T-helper 2 cell (primary cell): Measurements from ENCODE around the gene GARIN5B.
"Not testable (repeated sequence)": the region's sequence is repeated elsewhere in the genome, so short reads cannot be mapped to it uniquely, and the experiment has no call there.

Source experiments
- DNase-seq, 5 experiments: peaks; one replicate each; pipeline versions ENCODE4 v3.0.0 to v3.0.0-alpha.2; 2012 to 2022
- total RNA-seq, 2 donors: gene quantifications; one replicate each; lab custom pipeline; 2026; lab: John Stamatoyannopoulos, UW

GARIN5B gene
- 0 reads per million in 2 donors for total RNA-seq

GRCh38 chr19:55362990-55363716 is at the start of gene GARIN5B:
TSS of gene GARIN5B (minus strand) at chr19:55363260. CDS start at chr19:55363066, 194 bp downstream.
- DNase-seq = no peak

- DNase-seq = no peak
Measured at GRCh38 chr19:55410168-55410567, 47.1 kb upstream of the GARIN5B start.

- DNase-seq = not testable (repeated sequence)
Measured at GRCh38 chr19:55409179-55409578, 46.1 kb upstream of the GARIN5B start.

GRCh38 chr19:55408533-55408872 is 45.4 kb upstream of the GARIN5B start:
- DNase-seq = no peak

- DNase-seq = peak; percentile 91 to 100 (median 97)
Measured at GRCh38 chr19:55407800-55408532, 44.9 kb upstream of the GARIN5B start.

- DNase-seq = not testable (repeated sequence)
Measured at GRCh38 chr19:55407550-55407799, 44.4 kb upstream of the GARIN5B start, which contains the start of gene UBE2S. TSS of gene UBE2S (minus strand) at chr19:55407788. CDS start at chr19:55407589, 199 bp downstream.

GRCh38 chr19:55406826-55407549 is 43.9 kb upstream of the GARIN5B start:
- DNase-seq = peak in 2 of 5 experiments; percentile 26 to 60

- DNase-seq = no peak
Measured at GRCh38 chr19:55406091-55406825, 43.2 kb upstream of the GARIN5B start.

GRCh38 chr19:55405638-55406037 is 42.6 kb upstream of the GARIN5B start:
- no peak for DNase-seq

- DNase-seq = no peak
Measured at GRCh38 chr19:55402509-55402908, 39.4 kb upstream of the GARIN5B start.

- not testable (repeated sequence) for DNase-seq
Measured at GRCh38 chr19:55401390-55401789, 38.3 kb upstream of the GARIN5B start.

- DNase-seq = no peak
Measured at GRCh38 chr19:55400281-55401087, 37.4 kb upstream of the GARIN5B start.

- peak in 1 of 5 experiments; percentile 47 for DNase-seq
Measured at GRCh38 chr19:55398200-55398925, 35.3 kb upstream of the GARIN5B start.

GRCh38 chr19:55392820-55393761 is 30.0 kb upstream of the GARIN5B start:
- DNase-seq = no peak

GRCh38 chr19:55391702-55392615 is 28.9 kb upstream of the GARIN5B start:
- no peak for DNase-seq

GRCh38 chr19:55391191-55391670 is 28.2 kb upstream of the GARIN5B start:
- DNase-seq = no peak

- DNase-seq = no peak
Measured at GRCh38 chr19:55390461-55390880, 27.4 kb upstream of the GARIN5B start.
